ENCODE results near the gene EFCAB12.

DNA sequence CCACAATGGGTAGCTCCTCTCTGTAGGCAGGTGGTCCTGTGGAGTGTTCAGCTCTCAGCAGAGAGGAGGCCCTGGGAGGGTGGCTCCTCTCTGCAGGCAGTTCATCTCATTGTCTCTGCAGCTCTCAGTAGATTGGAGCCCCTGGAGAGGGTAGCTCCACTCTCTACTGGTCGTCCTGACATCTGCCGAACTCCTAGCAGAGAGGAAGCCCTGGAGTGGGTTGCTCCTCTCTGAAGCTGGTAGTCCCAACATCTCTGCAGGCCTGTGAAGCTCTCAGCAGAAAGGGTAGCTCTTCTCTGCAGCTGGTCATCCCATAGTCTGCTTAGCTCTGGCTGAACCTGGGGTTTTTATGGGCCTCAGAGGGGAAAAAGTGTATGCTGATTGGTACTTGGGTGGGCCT, 50.8 kb downstream of the EFCAB12 start:
- no peak for TF ChIP-seq CTCF (conservative IDR thresholded peaks at IDR 0.05)
- no peak for TF ChIP-seq EZH2 (IDR thresholded peaks at IDR 0.05; ENCODE audit: low read depth)
